K562 (cell line): Measurements from ENCODE around the gene NTM. TPM values are rescaled to one million over a fixed set of nuclear protein-coding genes. Genes with fewer than 3 reads are reported as not detected.

Source experiments
- ATAC-seq: fragments of 200-7000 bp; cut with Tn5 transposase; 3 replicates; pipeline ENCODE4 v1.9.1; 2020; ENCODE audit warnings: moderate library complexity
- BruUV-seq: library from RNA; stranded (reverse); fragments of 400-500 nt; replicated peaks from 2 replicates; lab custom pipeline; 2021; lab: Mats Ljungman, UMichigan
- CTCF ChIA-PET: fragments of 300-600 bp; formaldehyde crosslinking; extraction: SDS; loops from one replicate; lab custom pipeline; 2021; ENCODE audit warnings: low intra/inter-chr PET ratio; lab: Yijun Ruan, JAX
- POLR2A ChIA-PET: fragments of 300-600, 350-650 bp; sonication (Branson Sonifier 250); formaldehyde crosslinking; extraction: SDS; loops from one replicate; lab custom pipeline; 2021; ENCODE audit warnings: antibody characterized with exemption, inconsistent platforms; lab: Yijun Ruan, JAX
- DNase-seq, 4 experiments: peaks; one replicate each; pipeline versions ENCODE4 v3.0.0 to v3.0.0-alpha.2; 2011 to 2018; ENCODE audit warnings: low spot score in 3 of 4, mixed read lengths in 3 of 4; ENCODE audit errors: extremely low read depth in 1 of 4
- FAIRE-seq: peaks from 2 replicates; lab custom pipeline; 2011; peaks lifted over from hg19 to GRCh38; lab: Jason Lieb, UNC
- H2AFZ ChIP-seq: 2 replicates; pipeline ENCODE4 v1.6.0; 2011; ENCODE audit warnings: low read depth, low read length, control low read depth, inconsistent platforms
- H3K27ac ChIP-seq: fragments of 200-600 bp; 3 replicates; pipeline ENCODE4 v1.8.0; 2011; ENCODE audit warnings: low read depth, mild to moderate bottlenecking, control low read depth, inconsistent platforms, low read length, moderate library complexity, mixed read lengths; ENCODE audit errors: extremely low read depth
- H3K27me3 ChIP-seq, 2 experiments: fragments of 300-600 bp in 1 of 2; 2 replicates in 1 of 2; 3 replicates in 1 of 2; pipeline versions ENCODE4 v1.6.0 to v1.8.0; 2011; ENCODE audit warnings: inconsistent platforms in 2 of 2, low read length in 2 of 2, mild to moderate bottlenecking in 1 of 2, mixed read lengths in 1 of 2, moderate library complexity in 1 of 2; ENCODE audit not compliant: control insufficient read depth in 2 of 2, insufficient read depth in 2 of 2
- H3K36me3 ChIP-seq: fragments of 300-600 bp; 3 replicates; pipeline ENCODE4 v1.8.0; 2011; ENCODE audit warnings: mild to moderate bottlenecking, low read length, inconsistent platforms; ENCODE audit not compliant: control insufficient read depth, insufficient read depth
- H3K4me1 ChIP-seq, 2 experiments: fragments of 200-600 bp in 1 of 2; replicated peaks in 1 of 2; 2 replicates in 1 of 2; 3 replicates in 1 of 2; pipeline versions ENCODE4 v1.5.1 to v1.8.0; 2011; ENCODE audit warnings: inconsistent platforms in 2 of 2, low read length in 2 of 2, mild to moderate bottlenecking in 1 of 2, mixed read lengths in 1 of 2, moderate library complexity in 1 of 2; ENCODE audit not compliant: control insufficient read depth in 2 of 2, insufficient read depth in 2 of 2
- H3K4me2 ChIP-seq: 2 replicates; pipeline ENCODE4 v1.6.1; 2011; ENCODE audit warnings: low read length, control low read depth, inconsistent platforms, mixed read lengths; ENCODE audit not compliant: insufficient read depth
- H3K4me3 ChIP-seq: fragments of 200-600 bp; sonication (generic), shearing (Covaris generic); 2 replicates; pipeline ENCODE4 v1.5.1; 2016; ENCODE audit warnings: control low read depth, inconsistent platforms
- H3K79me2 ChIP-seq: fragments of 200-600 bp; 3 replicates; pipeline ENCODE4 v1.8.0; 2011; ENCODE audit warnings: low read length, inconsistent platforms; ENCODE audit not compliant: control insufficient read depth, insufficient read depth
- H3K9ac ChIP-seq, 2 experiments: 2 replicates each; pipeline versions ENCODE4 v1.6.0 to v1.6.1; 2011; ENCODE audit warnings: low read depth in 2 of 2, low read length in 2 of 2, control low read depth in 1 of 2, inconsistent platforms in 1 of 2, mild to moderate bottlenecking in 1 of 2, mixed read lengths in 1 of 2; ENCODE audit not compliant: insufficient read depth in 1 of 2
- H3K9me1 ChIP-seq: one replicate; pipeline ENCODE4 v1.6.0; 2011; ENCODE audit warnings: inconsistent platforms, mild to moderate bottlenecking, low read length, moderate library complexity; ENCODE audit not compliant: control insufficient read depth, insufficient read depth
- H3K9me3 ChIP-seq: replicated peaks from 2 replicates; pipeline ENCODE4 v1.5.1; 2011; ENCODE audit warnings: low read depth, low read length, inconsistent platforms; ENCODE audit not compliant: control insufficient read depth, insufficient read depth
- H4K20me1 ChIP-seq: replicated peaks from 2 replicates; pipeline ENCODE4 v1.6.1; 2011; ENCODE audit warnings: low read length, inconsistent platforms, mixed read lengths; ENCODE audit not compliant: control insufficient read depth, insufficient read depth
- EP300 ChIP-seq: IDR thresholded peaks from 2 replicates; pipeline ENCODE4 v1.6.1; 2012; ENCODE audit warnings: low read length, improper control_type of control experiment
- HNRNPH1 ChIP-seq: fragments of 200-400 bp; formaldehyde crosslinking; optimal IDR thresholded peaks from 2 replicates; pipeline ENCODE3; 2017; ENCODE audit warnings: low read depth, mild to moderate bottlenecking, low read length, moderate library complexity
- NONO ChIP-seq, 2 experiments: fragments of 200-400 bp in 1 of 2; fragments of 450-650 bp in 1 of 2; formaldehyde crosslinking in 1 of 2; IDR thresholded peaks; 2 replicates each; pipeline ENCODE4 v1.6.1; 2017; ENCODE audit warnings: low read depth in 2 of 2, mild to moderate bottlenecking in 2 of 2, moderate library complexity in 2 of 2, low read length in 1 of 2
- ZZZ3 ChIP-seq: fragments of 450-650 bp; IDR thresholded peaks from 2 replicates; pipeline ENCODE4 v1.6.1; 2016; ENCODE audit warnings: antibody characterized with exemption, mild to moderate bottlenecking, moderate library complexity
- WGBS: fragments of 100-300 bp; shearing (Covaris generic); methylation state at CpG from one replicate; pipeline ENCODE4 v1.1.6; 2016; ENCODE audit warnings: low coverage, mixed read lengths; ENCODE audit not compliant: insufficient coverage; ENCODE audit errors: missing lambda C conversion rate; 5-methylcytosine and 5-hydroxymethylcytosine counted together
- in situ Hi-C: fragments of 300-500 bp; cut with MboI; formaldehyde crosslinking; loops from 4 replicates; pipeline ENCODE4 v1.15.0; 2018; ENCODE audit warnings: inconsistent platforms, mixed read lengths
- intact Hi-C: fragments of 100-400 bp; cut with micrococcal nuclease; formaldehyde crosslinking; loops from 2 replicates; pipeline ENCODE4 v1.14.2; 2022
- polyA plus RNA-seq, 8 experiments: library from polyadenylated mRNA; depleted of rRNA in 4 of 8; stranded (reverse) in 5 of 8; unstranded in 3 of 8; fragments of >200 nt; fragmentation: Nextera tagmentation in 2 of 8; fragmentation: Illumina TruSeq in 1 of 8; extraction: Ambion mirVana in 2 of 8; extraction: Trizol in 1 of 8; gene quantifications; 2 replicates each; pipeline versions ENCODE4 v1.2.1 to v1.2.3, GENCODE V29; 2011 to 2014; ENCODE audit warnings: inconsistent platforms in 1 of 8, missing spikeins in 1 of 8
- total RNA-seq, 7 experiments: library from RNA; depleted of rRNA in 6 of 7; stranded (reverse); fragments of >200 nt in 6 of 7; fragmentation: Illumina TruSeq in 2 of 7; extraction: Trizol in 2 of 7; gene quantifications; 2 replicates each; pipeline versions ENCODE4 v1.2.1 to v1.2.3, GENCODE V29; 2011 to 2021; ENCODE audit warnings: low replicate concordance in 1 of 7
- TF ChIP-seq, protein P1 (sequence below): fragments of 450-650 bp; IDR thresholded peaks from 2 replicates; pipeline ENCODE4 v1.6.1; 2016; ENCODE audit warnings: missing biosample characterization, missing genetic modification characterization

Gene NTM
- total and polyA plus RNA-seq, 9 of the 15 experiments (the other 6 are each of a cell fraction or from before 2014, with no cell fraction given) = not detected

GRCh38 chr11:132336781-132337535, 966.5 kb downstream of the NTM start (continued):
- no peak for TF ChIP-seq HNRNPH1
- no peak for TF ChIP-seq EP300
- no peak for TF ChIP-seq ZZZ3
- TF ChIP-seq, protein P1, sequence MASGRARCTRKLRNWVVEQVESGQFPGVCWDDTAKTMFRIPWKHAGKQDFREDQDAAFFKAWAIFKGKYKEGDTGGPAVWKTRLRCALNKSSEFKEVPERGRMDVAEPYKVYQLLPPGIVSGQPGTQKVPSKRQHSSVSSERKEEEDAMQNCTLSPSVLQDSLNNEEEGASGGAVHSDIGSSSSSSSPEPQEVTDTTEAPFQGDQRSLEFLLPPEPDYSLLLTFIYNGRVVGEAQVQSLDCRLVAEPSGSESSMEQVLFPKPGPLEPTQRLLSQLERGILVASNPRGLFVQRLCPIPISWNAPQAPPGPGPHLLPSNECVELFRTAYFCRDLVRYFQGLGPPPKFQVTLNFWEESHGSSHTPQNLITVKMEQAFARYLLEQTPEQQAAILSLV (tag) = no peak

GRCh38 chr11:132337819-132338416, 967.5 kb downstream of the NTM start:
- no peak overlapping the region for H2AFZ ChIP-seq
- H3K4me1 ChIP-seq = no peaks in the 10 kb centered on the region
- ATAC-seq (no peak), FAIRE-seq (no peak), DNase-seq (no peak)
- no peaks in the 10 kb centered on the region for H3K9me3 ChIP-seq
- H3K27ac ChIP-seq = no peak overlapping the region
- no peaks in the 10 kb centered on the region for H3K27me3 ChIP-seq
- in situ Hi-C loops (no loop called here), intact Hi-C loops (no loop called here)
- no peaks in the 10 kb centered on the region for H4K20me1 ChIP-seq
- no peaks in the 10 kb centered on the region for H3K79me2 ChIP-seq
- H3K9me1 ChIP-seq = no peaks in the 10 kb centered on the region
- BruUV-seq = no TSS peak
- no peak overlapping the region for H3K4me3 ChIP-seq
- ChIA-PET CTCF (no interaction called here), POLR2A (interaction anchor here (0.6 kb wide), 1 partner anchor 289 kb away, joined by 3 read pairs; no protein-coding TSS in a partner anchor)
- H3K4me2 ChIP-seq = no peak overlapping the region
- H3K9ac ChIP-seq = no peak overlapping the region
- TF ChIP-seq NONO (IDR thresholded peaks at IDR 0.05; ENCODE audit: low read depth in 2 of 2, low read length in 1 of 2) = no peak
- H3K36me3 ChIP-seq = no peaks in the 10 kb centered on the region
- 5% methylated on average over 2 of the region's 2 CpGs for WGBS
